HepG2 (cell line): ENCODE measurements around the gene LZTS2. TPM values are rescaled to one million over a fixed set of nuclear protein-coding genes. Genes with fewer than 3 reads are reported as not detected.

Experiments
- BRF2 ChIP-seq: sonication (generic); formaldehyde crosslinking; IDR thresholded peaks from 2 replicates; pipeline ENCODE4 v1.8.1; 2022; ENCODE audit warnings: mild to moderate bottlenecking, missing genetic modification reagents
- GLMP ChIP-seq: sonication (generic); formaldehyde crosslinking; IDR thresholded peaks from 2 replicates; pipeline ENCODE4 v1.9.0; 2021; ENCODE audit warnings: missing genetic modification reagents, mild to moderate bottlenecking, borderline replicate concordance
- HOXA5 ChIP-seq: sonication (generic); formaldehyde crosslinking; IDR thresholded peaks from 2 replicates; pipeline ENCODE4 v1.4.0; 2020; ENCODE audit warnings: missing genetic modification reagents
- MATR3 ChIP-seq: sonication (generic); formaldehyde crosslinking; IDR thresholded peaks from 2 replicates; pipeline ENCODE4 v1.4.0; 2020; ENCODE audit warnings: missing genetic modification reagents
- MBD4 ChIP-seq: IDR thresholded peaks from 2 replicates; pipeline ENCODE4 v1.6.1; 2012; ENCODE audit warnings: low read length, inconsistent platforms, borderline replicate concordance
- ONECUT2 ChIP-seq: sonication (generic); formaldehyde crosslinking; IDR thresholded peaks from 2 replicates; pipeline ENCODE4 v1.4.0; 2020; ENCODE audit warnings: missing genetic modification reagents
- RNF2 ChIP-seq: fragments of 450-650 bp; conservative IDR thresholded peaks from 2 replicates; pipeline ENCODE4 v1.6.1; 2016; ENCODE audit warnings: low read depth
- SIN3A ChIP-seq: IDR thresholded peaks from 2 replicates; pipeline ENCODE4 v1.6.1; 2011; ENCODE audit warnings: low read depth, mild to moderate bottlenecking, control low read depth, low read length, borderline replicate concordance
- SRSF9 ChIP-seq: fragments of 200-400 bp; formaldehyde crosslinking; IDR thresholded peaks from 2 replicates; pipeline ENCODE4 v1.6.1; 2018; ENCODE audit warnings: borderline replicate concordance, mild to moderate bottlenecking, low read depth, low read length; ENCODE audit not compliant: insufficient read depth, poor library complexity, severe bottlenecking
- TFDP1 ChIP-seq: IDR thresholded peaks from 2 replicates; pipeline ENCODE4 v1.6.1; 2016; ENCODE audit warnings: missing compliant biosample characterization, missing genetic modification reagents, borderline replicate concordance
- TOE1 ChIP-seq: sonication (generic); formaldehyde crosslinking; IDR thresholded peaks from 2 replicates; pipeline ENCODE4 v1.4.0; 2020; ENCODE audit warnings: mild to moderate bottlenecking, missing genetic modification reagents
- ZNF264 ChIP-seq: sonication (generic); formaldehyde crosslinking; IDR thresholded peaks from 2 replicates; pipeline ENCODE4 v1.4.0; 2020; ENCODE audit warnings: missing genetic modification reagents
- ZNF318 ChIP-seq: sonication (generic); formaldehyde crosslinking; IDR thresholded peaks from 2 replicates; pipeline ENCODE4 v1.4.0; 2020; ENCODE audit warnings: mild to moderate bottlenecking, missing genetic modification reagents
- ZNF460 ChIP-seq: sonication (generic); formaldehyde crosslinking; IDR thresholded peaks from 2 replicates; pipeline ENCODE4 v1.5.1; 2020; ENCODE audit warnings: missing genetic modification reagents, mild to moderate bottlenecking, borderline replicate concordance
- ZNF468 ChIP-seq: sonication (generic); formaldehyde crosslinking; IDR thresholded peaks from 2 replicates; pipeline ENCODE4 v1.8.0; 2022; ENCODE audit warnings: mild to moderate bottlenecking, moderate library complexity, missing genetic modification reagents
- ZNF747 ChIP-seq: sonication (generic); formaldehyde crosslinking; IDR thresholded peaks from 2 replicates; pipeline ENCODE4 v1.8.1; 2023; ENCODE audit warnings: missing genetic modification reagents, mild to moderate bottlenecking, borderline replicate concordance
- polyA plus RNA-seq, 8 experiments: library from polyadenylated mRNA; depleted of rRNA in 3 of 8; stranded (reverse) in 7 of 8; unstranded in 1 of 8; fragments of >200 nt; fragmentation: Illumina TruSeq in 4 of 8; extraction: Trizol in 4 of 8; gene quantifications; 2 replicates each; pipeline versions ENCODE4 v1.2.1 to v1.2.3, GENCODE V29; 2011 to 2016; ENCODE audit warnings: low read depth in 4 of 8, missing spikeins in 1 of 8, mixed read lengths in 1 of 8; ENCODE audit not compliant: insufficient read depth in 1 of 8
- total RNA-seq, 5 experiments: library from RNA; depleted of rRNA; stranded (reverse); fragments of >200 nt; fragmentation: Illumina TruSeq; extraction: Trizol; gene quantifications; 2 replicates each; pipeline ENCODE4 v1.2.3, GENCODE V29; 2016; ENCODE audit warnings: low read depth in 1 of 5

Gene LZTS2
- total and polyA plus RNA-seq, 2 of the 13 experiments (the other 11 are each of a cell fraction or from before 2014, with no cell fraction given): 43.6 to 65.6 TPM

GRCh38 chr10:100997360-100998182 lies 2.0 kb upstream of the LZTS2 start (continued):
- TF ChIP-seq RNF2 (no peak), BRF2 (CRISPR knock-in tag) (no peak), TFDP1 (CRISPR knock-in tag) (no peak), MBD4 (no peak), SIN3A (0 out of 2 replicates have a peak, but pooled peaks have one; percentile 40), SRSF9 (no peak), ZNF468 (CRISPR knock-in tag) (no peak), ZNF318 (CRISPR knock-in tag) (no peak), ZNF460 (CRISPR knock-in tag) (no peak), GLMP (CRISPR knock-in tag) (no peak), HOXA5 (CRISPR knock-in tag) (no peak), MATR3 (CRISPR knock-in tag) (no peak), TOE1 (CRISPR knock-in tag) (no peak), ZNF747 (CRISPR knock-in tag) (no peak), ZNF264 (CRISPR knock-in tag) (peak; percentile 38; the same call in 1 of the 2 replicates), ONECUT2 (CRISPR knock-in tag) (no peak)
